GM12873 (cell line): ENCODE data around the gene MX2.

Experiments
- TF ChIP-seq, protein P1 (sequence below): IDR thresholded peaks from 2 replicates; pipeline ENCODE4 v1.5.1; 2012; ENCODE audit warnings: low read depth, mild to moderate bottlenecking, moderate library complexity, low read length, control low read depth; ENCODE audit not compliant: insufficient read depth; ENCODE audit errors: missing control alignments

MX2 gene

DNA sequence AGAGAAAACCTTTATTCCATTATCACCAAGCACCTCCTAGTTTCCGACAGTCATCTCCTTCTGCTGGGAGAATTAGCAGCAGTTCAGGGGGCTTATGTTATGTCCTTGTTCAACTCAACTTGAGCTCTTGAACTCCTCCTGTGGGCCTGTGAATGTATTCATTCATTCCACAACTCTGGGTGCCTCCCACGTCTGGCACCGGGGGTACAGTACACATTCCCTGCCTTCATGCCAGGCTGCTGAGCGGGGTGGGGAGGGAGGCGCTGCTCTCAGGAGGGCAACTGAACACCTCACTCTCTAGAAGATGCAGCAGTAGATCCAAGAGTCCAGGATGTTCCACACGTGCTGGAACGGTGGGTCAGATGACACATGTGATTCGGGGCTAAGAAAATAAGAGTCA, 4.3 kb upstream of the MX2 start:
- TF ChIP-seq, protein P1, sequence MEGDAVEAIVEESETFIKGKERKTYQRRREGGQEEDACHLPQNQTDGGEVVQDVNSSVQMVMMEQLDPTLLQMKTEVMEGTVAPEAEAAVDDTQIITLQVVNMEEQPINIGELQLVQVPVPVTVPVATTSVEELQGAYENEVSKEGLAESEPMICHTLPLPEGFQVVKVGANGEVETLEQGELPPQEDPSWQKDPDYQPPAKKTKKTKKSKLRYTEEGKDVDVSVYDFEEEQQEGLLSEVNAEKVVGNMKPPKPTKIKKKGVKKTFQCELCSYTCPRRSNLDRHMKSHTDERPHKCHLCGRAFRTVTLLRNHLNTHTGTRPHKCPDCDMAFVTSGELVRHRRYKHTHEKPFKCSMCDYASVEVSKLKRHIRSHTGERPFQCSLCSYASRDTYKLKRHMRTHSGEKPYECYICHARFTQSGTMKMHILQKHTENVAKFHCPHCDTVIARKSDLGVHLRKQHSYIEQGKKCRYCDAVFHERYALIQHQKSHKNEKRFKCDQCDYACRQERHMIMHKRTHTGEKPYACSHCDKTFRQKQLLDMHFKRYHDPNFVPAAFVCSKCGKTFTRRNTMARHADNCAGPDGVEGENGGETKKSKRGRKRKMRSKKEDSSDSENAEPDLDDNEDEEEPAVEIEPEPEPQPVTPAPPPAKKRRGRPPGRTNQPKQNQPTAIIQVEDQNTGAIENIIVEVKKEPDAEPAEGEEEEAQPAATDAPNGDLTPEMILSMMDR: no peak

DNA sequence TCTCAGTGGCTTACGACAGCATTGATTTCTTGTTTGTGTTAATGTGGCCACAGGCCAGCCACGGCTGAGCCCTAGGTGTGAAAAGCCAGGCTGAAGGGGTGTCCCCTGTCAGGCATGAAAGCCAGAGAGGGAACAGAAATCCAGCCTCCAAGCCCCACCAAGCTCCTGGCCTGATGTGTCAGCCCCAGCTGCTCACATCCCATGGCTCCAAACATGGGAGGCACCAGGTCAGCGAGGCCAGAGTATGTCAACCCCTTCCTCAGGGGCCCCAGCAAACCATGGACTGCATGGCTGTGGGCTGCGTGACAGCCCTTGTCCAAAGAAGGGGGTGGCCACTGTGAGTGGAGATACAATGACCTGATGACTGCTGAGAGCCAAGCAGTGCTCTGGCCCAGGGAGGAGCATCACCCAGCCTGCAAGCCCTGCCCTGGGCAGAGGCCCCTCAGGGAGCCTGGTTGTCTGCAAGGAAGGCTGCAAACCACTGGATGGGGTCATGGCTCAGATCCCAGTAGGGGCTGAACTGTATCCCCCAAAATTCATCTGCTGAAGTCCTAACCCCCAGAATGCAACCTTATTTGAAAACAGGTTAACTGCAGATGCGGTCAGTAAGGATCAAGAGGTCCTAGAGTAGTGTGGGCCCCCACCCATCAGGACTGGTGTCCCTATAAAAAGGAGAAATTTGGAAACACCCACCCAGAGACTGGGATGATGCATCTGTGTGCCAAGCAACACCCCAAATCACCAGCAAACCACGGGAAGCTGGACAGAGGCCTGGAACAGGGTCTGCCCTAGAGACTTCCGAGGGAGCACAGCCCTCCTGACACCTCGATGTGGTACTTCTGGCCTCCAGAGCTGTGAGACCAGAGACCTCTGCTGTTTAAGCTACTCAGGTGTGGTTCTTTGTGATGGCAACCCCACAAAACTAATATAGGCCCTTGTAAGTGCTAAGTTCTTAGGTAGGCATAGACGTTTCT, 3.3 kb upstream of the MX2 start:
- TF ChIP-seq, protein P1: no peak

DNA sequence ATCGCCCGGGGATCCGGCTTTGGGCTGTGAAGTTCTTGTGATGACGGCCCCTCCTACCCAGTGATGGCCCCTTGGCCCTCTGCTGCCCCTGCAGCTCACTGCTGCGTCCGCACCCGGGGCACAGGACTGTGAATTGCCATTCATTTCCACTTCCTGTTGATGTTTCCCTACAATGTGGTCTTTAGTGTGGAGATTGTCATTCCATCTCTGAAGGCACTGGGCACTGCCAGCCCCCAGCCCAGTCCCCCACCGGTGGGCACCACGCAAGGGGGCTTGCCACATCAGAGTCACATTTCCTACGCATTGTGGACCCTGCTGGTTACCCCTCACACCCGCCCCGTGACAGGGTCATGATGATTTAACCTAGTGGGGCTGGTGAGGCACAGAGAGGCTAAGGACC, 2.5 kb upstream of the MX2 start:
- TF ChIP-seq, protein P1: peak; percentile 6

DNA sequence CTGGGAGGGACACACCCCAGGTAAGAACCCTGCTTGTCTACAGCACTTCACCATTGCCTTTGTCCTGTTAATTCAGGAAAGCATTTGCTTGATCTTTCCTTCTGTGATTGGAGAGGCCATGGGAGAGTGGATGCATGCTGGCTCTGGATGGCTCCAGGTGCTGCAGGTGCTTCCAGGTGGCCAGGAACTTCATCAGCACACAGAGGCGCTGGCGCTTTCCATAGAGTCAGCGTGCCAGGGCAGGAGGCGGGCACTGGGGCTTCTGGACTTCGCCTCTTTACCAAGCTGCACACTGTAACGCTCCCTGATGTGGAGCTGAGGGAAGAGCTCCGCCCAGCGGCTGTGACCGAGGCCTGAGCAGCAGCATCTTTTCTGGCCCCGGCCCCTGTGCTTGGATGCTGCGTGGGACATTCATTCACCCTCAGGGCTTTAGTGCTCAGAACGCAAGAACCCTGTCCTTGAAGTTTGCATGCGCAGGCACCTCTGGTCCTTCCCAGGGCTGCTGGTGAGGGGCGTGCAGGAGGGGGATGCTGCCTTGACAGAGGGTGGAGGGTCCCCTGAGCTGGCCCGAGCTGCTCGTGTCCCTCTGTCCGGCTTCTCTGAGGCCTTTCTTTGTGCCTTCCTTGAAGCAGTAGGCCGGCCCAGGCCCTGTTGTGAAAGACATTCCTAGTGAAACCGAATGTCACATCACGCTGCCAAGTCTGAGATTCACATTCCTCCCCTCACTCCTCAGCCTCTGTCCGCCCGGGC, 1.6 kb upstream of the MX2 start:
- TF ChIP-seq, protein P1: no peak

DNA sequence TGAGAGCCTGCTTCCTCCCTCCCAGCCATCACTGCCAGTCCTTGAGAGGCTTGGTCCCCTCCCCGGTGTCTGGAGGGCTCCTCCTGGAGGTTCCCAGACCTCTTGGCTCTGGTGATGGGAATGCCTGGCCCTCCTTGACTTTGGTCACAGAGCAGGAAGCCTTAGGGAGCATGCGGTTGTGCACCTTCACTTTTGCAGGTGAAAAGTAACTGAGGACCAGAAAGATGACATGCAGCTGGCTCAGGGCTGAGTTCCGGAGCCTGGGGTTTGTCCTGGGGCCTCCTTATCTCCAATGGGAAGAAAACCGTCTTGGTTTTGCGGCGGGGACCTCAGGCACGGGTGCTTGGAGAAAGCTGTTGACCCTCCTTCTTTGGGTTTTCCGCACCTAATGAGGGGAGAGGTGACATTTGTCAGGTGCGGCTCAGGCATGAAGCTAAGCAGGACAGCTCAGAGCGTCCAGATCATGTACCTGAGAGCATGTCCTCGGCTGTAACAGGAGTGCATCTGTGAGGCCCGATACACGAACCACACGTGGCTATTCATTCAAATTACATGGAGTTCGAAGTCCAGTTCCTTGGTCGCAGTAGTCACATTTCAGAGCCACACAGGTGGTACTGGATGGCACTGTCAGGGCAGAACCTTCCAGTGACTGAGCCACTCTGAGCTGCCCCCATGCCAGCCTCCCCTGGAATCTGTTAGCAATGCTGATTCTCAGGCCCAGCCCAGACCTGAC, 608 bp upstream of the MX2 start:
- TF ChIP-seq, protein P1: no peak

DNA sequence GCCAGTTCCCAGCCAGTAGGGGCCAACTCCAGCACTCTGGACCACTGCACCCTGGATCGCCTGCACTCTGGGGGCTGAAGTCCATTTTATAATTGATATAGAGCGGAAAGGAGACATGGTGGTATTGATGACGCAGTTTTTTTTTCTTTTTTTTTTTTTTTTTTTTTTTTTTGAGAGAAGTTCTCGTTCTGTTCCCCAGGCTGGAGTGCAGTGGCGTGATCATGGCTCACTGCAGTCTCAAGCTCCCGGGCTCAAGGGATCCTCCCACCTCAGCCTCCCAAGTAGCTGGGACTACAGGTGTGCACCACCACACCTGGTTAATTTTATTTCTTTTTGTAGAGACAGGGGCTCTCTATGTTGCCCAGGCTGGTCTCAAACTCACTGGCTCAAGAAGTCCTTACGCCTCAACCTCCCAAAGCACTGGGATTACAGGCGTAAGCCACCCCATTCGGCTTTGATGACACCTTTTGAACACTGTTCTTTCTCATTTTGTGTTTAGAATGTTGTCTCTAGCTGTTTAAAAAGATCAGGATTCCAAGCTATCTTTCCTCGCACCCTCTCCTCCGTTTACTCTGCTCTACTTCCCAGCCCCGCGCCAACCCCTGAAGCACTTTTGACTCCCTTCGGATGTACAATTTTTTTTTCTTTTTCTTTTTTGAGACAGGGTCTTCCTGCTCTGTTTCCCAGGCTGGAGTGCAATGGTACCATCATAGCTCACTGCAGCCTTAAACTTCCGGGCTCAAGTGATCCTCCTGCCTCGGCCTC, 960 bp downstream of the MX2 start:
- TF ChIP-seq, protein P1: no peak
